HepG2 (cell line): ENCODE results near the gene THOP1. TPM values are rescaled to one million over a fixed set of nuclear protein-coding genes. Genes with fewer than 3 reads are reported as not detected.

Source experiments
- JUN ChIP-seq: sonication (generic); formaldehyde crosslinking; IDR thresholded peaks from 2 replicates; pipeline ENCODE4 v1.4.0; 2020; ENCODE audit warnings: mild to moderate bottlenecking, missing genetic modification reagents
- MED13 ChIP-seq: sonication (generic); formaldehyde crosslinking; IDR thresholded peaks from 2 replicates; pipeline ENCODE4 v1.5.0; 2020; ENCODE audit warnings: missing genetic modification reagents
- MTF2 ChIP-seq: sonication (generic); formaldehyde crosslinking; IDR thresholded peaks from 2 replicates; pipeline ENCODE4 v1.5.0; 2020; ENCODE audit warnings: missing genetic modification reagents, borderline replicate concordance
- NCOR1 ChIP-seq: fragments of 200-600 bp; sonication (generic); IDR thresholded peaks from 2 replicates; pipeline ENCODE4 v1.7.0; 2017; ENCODE audit warnings: antibody characterized with exemption, low read length, borderline replicate concordance
- NPAS2 ChIP-seq: sonication (generic); formaldehyde crosslinking; IDR thresholded peaks from 2 replicates; pipeline ENCODE4 v1.8.0; 2022; ENCODE audit warnings: mild to moderate bottlenecking, missing genetic modification reagents, borderline replicate concordance
- RELA ChIP-seq: sonication (generic); formaldehyde crosslinking; IDR thresholded peaks from 2 replicates; pipeline ENCODE4 v1.4.0; 2020; ENCODE audit warnings: missing genetic modification reagents
- SIN3A ChIP-seq: IDR thresholded peaks from 2 replicates; pipeline ENCODE4 v1.6.1; 2011; ENCODE audit warnings: low read depth, mild to moderate bottlenecking, control low read depth, low read length, borderline replicate concordance
- SRF ChIP-seq: IDR thresholded peaks from 2 replicates; pipeline ENCODE4 v1.6.1; 2011; ENCODE audit warnings: mild to moderate bottlenecking, low read depth, low read length, moderate library complexity
- TCF12 ChIP-seq, 2 experiments: fragments of 450-650 bp in 1 of 2; sonication (generic) in 1 of 2; formaldehyde crosslinking in 1 of 2; IDR thresholded peaks; 2 replicates each; pipeline versions ENCODE4 v1.6.1 to v1.8.0; 2017 to 2022; ENCODE audit warnings: antibody characterized with exemption in 1 of 2, mild to moderate bottlenecking in 1 of 2, missing genetic modification reagents in 1 of 2, moderate library complexity in 1 of 2
- TGIF2 ChIP-seq: IDR thresholded peaks from 2 replicates; pipeline ENCODE4 v1.6.1; 2016; ENCODE audit warnings: control low read depth, missing compliant biosample characterization
- ZFP37 ChIP-seq: sonication (generic); formaldehyde crosslinking; IDR thresholded peaks from 2 replicates; pipeline ENCODE4 v1.4.0; 2020; ENCODE audit warnings: missing genetic modification reagents, borderline replicate concordance
- ZNF501 ChIP-seq: sonication (generic); formaldehyde crosslinking; IDR thresholded peaks from 2 replicates; pipeline ENCODE4 v1.5.1; 2020; ENCODE audit warnings: mild to moderate bottlenecking, moderate library complexity, missing genetic modification reagents
- ZNF616 ChIP-seq: sonication (generic); formaldehyde crosslinking; IDR thresholded peaks from 2 replicates; pipeline ENCODE4 v1.5.0; 2020; ENCODE audit warnings: low read depth, mild to moderate bottlenecking, missing genetic modification reagents
- ZNF674 ChIP-seq: sonication (generic); formaldehyde crosslinking; IDR thresholded peaks from 2 replicates; pipeline ENCODE4 v1.5.0; 2020; ENCODE audit warnings: low read depth, mild to moderate bottlenecking, missing genetic modification reagents
- ZNF766 ChIP-seq: sonication (generic); formaldehyde crosslinking; IDR thresholded peaks from 2 replicates; pipeline ENCODE4 v1.5.0; 2020; ENCODE audit warnings: missing genetic modification reagents, borderline replicate concordance
- polyA plus RNA-seq, 8 experiments: library from polyadenylated mRNA; depleted of rRNA in 3 of 8; stranded (reverse) in 7 of 8; unstranded in 1 of 8; fragments of >200 nt; fragmentation: Illumina TruSeq in 4 of 8; extraction: Trizol in 4 of 8; gene quantifications; 2 replicates each; pipeline versions ENCODE4 v1.2.1 to v1.2.3, GENCODE V29; 2011 to 2016; ENCODE audit warnings: low read depth in 4 of 8, missing spikeins in 1 of 8, mixed read lengths in 1 of 8; ENCODE audit not compliant: insufficient read depth in 1 of 8
- total RNA-seq, 5 experiments: library from RNA; depleted of rRNA; stranded (reverse); fragments of >200 nt; fragmentation: Illumina TruSeq; extraction: Trizol; gene quantifications; 2 replicates each; pipeline ENCODE4 v1.2.3, GENCODE V29; 2016; ENCODE audit warnings: low read depth in 1 of 5
- TF ChIP-seq, protein P1 (sequence below): sonication (generic); formaldehyde crosslinking; IDR thresholded peaks from 2 replicates; pipeline ENCODE4 v1.4.0; 2020; ENCODE audit warnings: missing genetic modification reagents
- TF ChIP-seq, protein P2 (sequence below): sonication (generic); formaldehyde crosslinking; IDR thresholded peaks from 2 replicates; pipeline ENCODE4 v1.8.1; 2022; ENCODE audit warnings: low read depth, mild to moderate bottlenecking, missing genetic modification reagents
- TF ChIP-seq, protein P3 (sequence below): sonication (generic); formaldehyde crosslinking; IDR thresholded peaks from 2 replicates; pipeline ENCODE4 v1.5.0; 2020; ENCODE audit warnings: mild to moderate bottlenecking, low read depth, missing genetic modification reagents, borderline replicate concordance
- TF ChIP-seq, protein P4 (sequence below): IDR thresholded peaks from 2 replicates; pipeline ENCODE4 v1.6.1; 2012; ENCODE audit warnings: low read length, improper control_type of control experiment
- TF ChIP-seq, protein P5 (sequence below): sonication (generic); formaldehyde crosslinking; IDR thresholded peaks from 2 replicates; pipeline ENCODE4 v1.8.1; 2023; ENCODE audit warnings: mild to moderate bottlenecking, missing genetic modification reagents

Gene THOP1
- total and polyA plus RNA-seq, 2 of the 13 experiments (the other 11 are each of a cell fraction or from before 2014, with no cell fraction given): 74.4 to 116 TPM

DNA sequence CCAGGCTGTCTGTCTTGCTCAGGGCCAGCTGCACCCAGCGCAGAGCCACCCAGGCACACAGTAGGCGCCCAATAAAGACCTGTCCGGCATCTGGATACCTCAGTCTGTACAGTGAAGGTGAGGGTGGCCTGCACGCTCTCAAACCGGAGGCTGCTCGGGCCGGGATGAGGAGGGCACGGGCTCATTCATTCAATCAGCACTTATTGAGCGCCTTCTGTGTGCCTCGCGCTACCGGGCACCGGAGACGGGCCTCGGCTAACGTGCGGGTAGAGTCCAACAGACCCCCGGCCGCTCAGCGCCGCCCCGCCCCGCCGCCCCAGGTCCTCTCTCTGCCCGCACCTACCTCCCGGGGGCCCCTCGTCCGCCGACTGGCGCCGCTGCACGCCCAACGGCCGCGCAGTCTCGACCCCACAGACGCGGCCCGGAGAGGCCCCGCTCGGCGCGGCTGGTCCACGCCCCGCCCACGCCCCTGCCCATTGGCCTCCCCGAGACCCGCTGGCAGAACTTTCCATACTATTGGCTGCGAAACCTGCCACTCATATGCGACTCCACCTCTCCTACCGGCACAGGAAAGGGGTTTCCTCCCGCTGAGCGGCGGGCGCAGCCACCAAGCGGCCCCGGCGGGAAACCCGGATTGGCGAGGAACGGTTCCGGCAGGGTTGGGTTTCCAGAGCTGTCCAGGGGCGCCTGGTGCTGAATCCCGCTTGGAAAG lies 45.5 kb upstream of the THOP1 start, which contains the start of gene SLC39A3 (continued):
- peak; percentile 64; the same call in 1 of the 2 replicates for TF ChIP-seq JUN
- TF ChIP-seq RELA (CRISPR knock-in tag): peak; percentile 95; the same call in 1 of the 2 replicates
- TF ChIP-seq ZNF766 (CRISPR knock-in tag): peak; percentile 86; the same call in 1 of the 2 replicates
- TF ChIP-seq, protein P1, sequence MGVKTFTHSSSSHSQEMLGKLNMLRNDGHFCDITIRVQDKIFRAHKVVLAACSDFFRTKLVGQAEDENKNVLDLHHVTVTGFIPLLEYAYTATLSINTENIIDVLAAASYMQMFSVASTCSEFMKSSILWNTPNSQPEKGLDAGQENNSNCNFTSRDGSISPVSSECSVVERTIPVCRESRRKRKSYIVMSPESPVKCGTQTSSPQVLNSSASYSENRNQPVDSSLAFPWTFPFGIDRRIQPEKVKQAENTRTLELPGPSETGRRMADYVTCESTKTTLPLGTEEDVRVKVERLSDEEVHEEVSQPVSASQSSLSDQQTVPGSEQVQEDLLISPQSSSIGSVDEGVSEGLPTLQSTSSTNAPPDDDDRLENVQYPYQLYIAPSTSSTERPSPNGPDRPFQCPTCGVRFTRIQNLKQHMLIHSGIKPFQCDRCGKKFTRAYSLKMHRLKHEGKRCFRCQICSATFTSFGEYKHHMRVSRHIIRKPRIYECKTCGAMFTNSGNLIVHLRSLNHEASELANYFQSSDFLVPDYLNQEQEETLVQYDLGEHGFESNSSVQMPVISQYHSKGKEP (CRISPR knock-in tag): peak; percentile 98
- TF ChIP-seq, protein P2, sequence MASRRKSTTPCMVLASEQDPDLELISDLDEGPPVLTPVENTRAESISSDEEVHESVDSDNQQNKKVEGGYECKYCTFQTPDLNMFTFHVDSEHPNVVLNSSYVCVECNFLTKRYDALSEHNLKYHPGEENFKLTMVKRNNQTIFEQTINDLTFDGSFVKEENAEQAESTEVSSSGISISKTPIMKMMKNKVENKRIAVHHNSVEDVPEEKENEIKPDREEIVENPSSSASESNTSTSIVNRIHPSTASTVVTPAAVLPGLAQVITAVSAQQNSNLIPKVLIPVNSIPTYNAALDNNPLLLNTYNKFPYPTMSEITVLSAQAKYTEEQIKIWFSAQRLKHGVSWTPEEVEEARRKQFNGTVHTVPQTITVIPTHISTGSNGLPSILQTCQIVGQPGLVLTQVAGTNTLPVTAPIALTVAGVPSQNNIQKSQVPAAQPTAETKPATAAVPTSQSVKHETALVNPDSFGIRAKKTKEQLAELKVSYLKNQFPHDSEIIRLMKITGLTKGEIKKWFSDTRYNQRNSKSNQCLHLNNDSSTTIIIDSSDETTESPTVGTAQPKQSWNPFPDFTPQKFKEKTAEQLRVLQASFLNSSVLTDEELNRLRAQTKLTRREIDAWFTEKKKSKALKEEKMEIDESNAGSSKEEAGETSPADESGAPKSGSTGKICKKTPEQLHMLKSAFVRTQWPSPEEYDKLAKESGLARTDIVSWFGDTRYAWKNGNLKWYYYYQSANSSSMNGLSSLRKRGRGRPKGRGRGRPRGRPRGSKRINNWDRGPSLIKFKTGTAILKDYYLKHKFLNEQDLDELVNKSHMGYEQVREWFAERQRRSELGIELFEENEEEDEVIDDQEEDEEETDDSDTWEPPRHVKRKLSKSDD (CRISPR knock-in tag): no peak
- TF ChIP-seq, protein P3, sequence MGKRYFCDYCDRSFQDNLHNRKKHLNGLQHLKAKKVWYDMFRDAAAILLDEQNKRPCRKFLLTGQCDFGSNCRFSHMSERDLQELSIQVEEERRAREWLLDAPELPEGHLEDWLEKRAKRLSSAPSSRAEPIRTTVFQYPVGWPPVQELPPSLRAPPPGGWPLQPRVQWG (CRISPR knock-in tag): no peak
- peak; percentile 95; the same call in 1 of the 2 replicates for TF ChIP-seq ZFP37 (CRISPR knock-in tag)
- no peak for TF ChIP-seq TCF12 (IDR thresholded peaks at IDR 0.05)
- TF ChIP-seq TCF12 (CRISPR knock-in tag; IDR thresholded peaks at IDR 0.05): 0 out of 2 replicates have a peak, but pooled peaks have one; percentile 67
- TF ChIP-seq MED13 (CRISPR knock-in tag): peak; percentile 78; the same call in 1 of the 2 replicates
- TF ChIP-seq ZNF501 (CRISPR knock-in tag): peak; percentile 100
- TF ChIP-seq MTF2: peak; percentile 88; the same call in 1 of the 2 replicates
- no peak for TF ChIP-seq NPAS2 (CRISPR knock-in tag)
- peak; percentile 47; the same call in 1 of the 2 replicates for TF ChIP-seq NCOR1
- TF ChIP-seq ZNF674 (CRISPR knock-in tag): no peak
- TF ChIP-seq SIN3A: peak; percentile 99
- 0 out of 2 replicates have a peak, but pooled peaks have one; percentile 71 for TF ChIP-seq ZNF616 (CRISPR knock-in tag)
- TF ChIP-seq, protein P4, sequence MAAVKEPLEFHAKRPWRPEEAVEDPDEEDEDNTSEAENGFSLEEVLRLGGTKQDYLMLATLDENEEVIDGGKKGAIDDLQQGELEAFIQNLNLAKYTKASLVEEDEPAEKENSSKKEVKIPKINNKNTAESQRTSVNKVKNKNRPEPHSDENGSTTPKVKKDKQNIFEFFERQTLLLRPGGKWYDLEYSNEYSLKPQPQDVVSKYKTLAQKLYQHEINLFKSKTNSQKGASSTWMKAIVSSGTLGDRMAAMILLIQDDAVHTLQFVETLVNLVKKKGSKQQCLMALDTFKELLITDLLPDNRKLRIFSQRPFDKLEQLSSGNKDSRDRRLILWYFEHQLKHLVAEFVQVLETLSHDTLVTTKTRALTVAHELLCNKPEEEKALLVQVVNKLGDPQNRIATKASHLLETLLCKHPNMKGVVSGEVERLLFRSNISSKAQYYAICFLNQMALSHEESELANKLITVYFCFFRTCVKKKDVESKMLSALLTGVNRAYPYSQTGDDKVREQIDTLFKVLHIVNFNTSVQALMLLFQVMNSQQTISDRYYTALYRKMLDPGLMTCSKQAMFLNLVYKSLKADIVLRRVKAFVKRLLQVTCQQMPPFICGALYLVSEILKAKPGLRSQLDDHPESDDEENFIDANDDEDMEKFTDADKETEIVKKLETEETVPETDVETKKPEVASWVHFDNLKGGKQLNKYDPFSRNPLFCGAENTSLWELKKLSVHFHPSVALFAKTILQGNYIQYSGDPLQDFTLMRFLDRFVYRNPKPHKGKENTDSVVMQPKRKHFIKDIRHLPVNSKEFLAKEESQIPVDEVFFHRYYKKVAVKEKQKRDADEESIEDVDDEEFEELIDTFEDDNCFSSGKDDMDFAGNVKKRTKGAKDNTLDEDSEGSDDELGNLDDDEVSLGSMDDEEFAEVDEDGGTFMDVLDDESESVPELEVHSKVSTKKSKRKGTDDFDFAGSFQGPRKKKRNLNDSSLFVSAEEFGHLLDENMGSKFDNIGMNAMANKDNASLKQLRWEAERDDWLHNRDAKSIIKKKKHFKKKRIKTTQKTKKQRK: no peak
- TF ChIP-seq SRF: peak; percentile 73; the same call in 1 of the 2 replicates
- TF ChIP-seq, protein P5, sequence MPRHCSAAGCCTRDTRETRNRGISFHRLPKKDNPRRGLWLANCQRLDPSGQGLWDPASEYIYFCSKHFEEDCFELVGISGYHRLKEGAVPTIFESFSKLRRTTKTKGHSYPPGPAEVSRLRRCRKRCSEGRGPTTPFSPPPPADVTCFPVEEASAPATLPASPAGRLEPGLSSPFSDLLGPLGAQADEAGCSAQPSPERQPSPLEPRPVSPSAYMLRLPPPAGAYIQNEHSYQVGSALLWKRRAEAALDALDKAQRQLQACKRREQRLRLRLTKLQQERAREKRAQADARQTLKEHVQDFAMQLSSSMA (CRISPR knock-in tag): no peak
- peak; percentile 98 for TF ChIP-seq TGIF2 (CRISPR knock-in tag)
